SJCRH30 (cell line): Measurements from ENCODE around the gene ITGA8. TPM values are rescaled to one million over a fixed set of nuclear protein-coding genes. Genes with fewer than 3 reads are reported as not detected.

Experiments
- DNase-seq, 2 experiments: peaks; one replicate each; pipeline ENCODE4 v3.0.0-alpha.2; 2015 to 2020
- H3K27ac ChIP-seq: fragments of 250-450 bp; sonication (Bioruptor Pico); 2 replicates; pipeline ENCODE4 v1.5.1; 2020; ENCODE audit warnings: mild to moderate bottlenecking, moderate library complexity
- H3K27me3 ChIP-seq: fragments of 250-450 bp; sonication (Bioruptor Pico); 2 replicates; pipeline ENCODE4 v1.5.1; 2020; ENCODE audit warnings: mild to moderate bottlenecking, moderate library complexity
- H3K36me3 ChIP-seq: fragments of 250-450 bp; sonication (Bioruptor Pico); 2 replicates; pipeline ENCODE4 v1.5.1; 2020; ENCODE audit warnings: mild to moderate bottlenecking, moderate library complexity
- H3K4me1 ChIP-seq: fragments of 250-450 bp; sonication (Bioruptor Pico); 2 replicates; pipeline ENCODE4 v1.5.1; 2020; ENCODE audit warnings: mild to moderate bottlenecking, moderate library complexity
- H3K4me3 ChIP-seq: fragments of 250-450 bp; sonication (Bioruptor Pico); 2 replicates; pipeline ENCODE4 v1.5.1; 2020; ENCODE audit warnings: mild to moderate bottlenecking, moderate library complexity
- H3K9me3 ChIP-seq: fragments of 250-450 bp; sonication (Bioruptor Pico); replicated peaks from 2 replicates; pipeline ENCODE4 v1.5.1; 2020; ENCODE audit warnings: mild to moderate bottlenecking, moderate library complexity
- total RNA-seq: library from RNA; depleted of rRNA; stranded (reverse); fragments of >200 nt; shearing (Covaris generic); gene quantifications from 2 replicates; pipeline ENCODE4 v1.2.3, GENCODE V29; 2014

ITGA8 gene
- total RNA-seq, 1 experiment from 2014 or later: not detected

DNA sequence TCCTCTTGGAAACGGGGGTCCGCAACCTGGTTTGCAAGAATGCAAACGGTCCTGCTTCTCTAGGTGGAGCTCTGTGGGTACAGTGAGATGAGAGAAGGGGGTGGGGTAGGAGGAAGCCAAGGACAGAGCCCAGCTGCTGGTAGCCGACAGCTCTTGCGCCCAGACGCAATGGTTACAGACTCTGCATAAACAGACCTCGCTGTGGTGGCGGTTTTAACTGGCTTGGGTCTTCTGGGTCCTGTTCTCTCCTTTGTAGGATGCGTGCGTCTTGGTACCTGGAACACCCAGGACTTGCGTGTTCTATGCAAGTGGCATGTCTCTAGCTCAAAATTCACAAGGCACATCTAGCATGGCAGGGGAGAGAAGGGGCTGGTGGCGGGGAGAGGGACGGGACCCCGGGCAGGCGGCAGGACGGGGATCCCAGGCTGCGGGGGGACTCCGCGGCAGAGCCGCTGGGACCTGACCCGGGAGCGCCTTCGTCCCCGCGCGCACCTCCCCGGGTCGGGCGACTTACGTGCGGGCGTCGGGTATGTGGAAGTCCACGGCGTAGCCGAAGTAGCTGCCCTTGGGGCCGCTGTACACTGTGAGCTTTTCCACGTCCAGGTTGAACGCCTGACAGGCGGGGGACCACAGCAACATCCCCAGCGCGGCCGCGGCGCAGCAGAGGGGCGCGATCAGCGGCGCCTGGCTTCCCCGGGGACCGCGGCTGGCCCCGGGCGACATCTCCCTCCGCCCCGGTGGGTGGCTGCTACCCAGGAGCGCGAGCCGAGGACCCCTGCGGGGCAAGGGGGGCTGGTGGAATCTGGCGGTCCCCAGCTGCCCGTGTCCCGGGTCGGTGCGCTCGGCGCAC is 448 bp downstream of the ITGA8 start:
- DNase-seq: no peak
- no peaks in the 10 kb centered on the region for H3K9me3 ChIP-seq
- no peaks in the 10 kb centered on the region; the same call in 1 of the 2 replicates for H3K27me3 ChIP-seq
- no peak overlapping the region for H3K27ac ChIP-seq
- H3K4me1 ChIP-seq: no peaks in the 10 kb centered on the region
- H3K4me3 ChIP-seq: no peak overlapping the region
- H3K36me3 ChIP-seq: no peaks in the 10 kb centered on the region

DNA sequence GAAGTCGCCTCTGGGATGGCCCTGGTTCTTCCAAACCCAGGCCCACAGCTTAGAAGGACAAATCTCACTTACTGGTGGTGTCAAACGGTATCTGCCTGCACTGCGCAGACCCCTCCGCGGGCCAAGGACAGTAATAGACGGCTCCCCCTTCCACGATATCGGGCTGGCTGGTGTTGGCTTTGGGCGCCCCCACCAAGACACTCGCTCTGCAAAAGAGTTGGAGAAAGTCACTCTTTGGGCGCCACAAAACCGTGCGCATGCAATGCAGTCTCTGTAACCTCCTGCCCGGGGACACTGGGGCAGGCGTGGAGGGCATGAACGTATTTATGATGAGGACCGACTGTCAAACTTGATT is 1.1 kb downstream of the ITGA8 start:
- Histone ChIP-seq H3K9me3 (no peaks in the 10 kb centered on the region), H3K27me3 (no peaks in the 10 kb centered on the region; the same call in 1 of the 2 replicates), H3K36me3 (no peaks in the 10 kb centered on the region), H3K4me3 (no peak overlapping the region), H3K4me1 (no peaks in the 10 kb centered on the region), H3K27ac (no peak overlapping the region)
- DNase-seq: no peak

DNA sequence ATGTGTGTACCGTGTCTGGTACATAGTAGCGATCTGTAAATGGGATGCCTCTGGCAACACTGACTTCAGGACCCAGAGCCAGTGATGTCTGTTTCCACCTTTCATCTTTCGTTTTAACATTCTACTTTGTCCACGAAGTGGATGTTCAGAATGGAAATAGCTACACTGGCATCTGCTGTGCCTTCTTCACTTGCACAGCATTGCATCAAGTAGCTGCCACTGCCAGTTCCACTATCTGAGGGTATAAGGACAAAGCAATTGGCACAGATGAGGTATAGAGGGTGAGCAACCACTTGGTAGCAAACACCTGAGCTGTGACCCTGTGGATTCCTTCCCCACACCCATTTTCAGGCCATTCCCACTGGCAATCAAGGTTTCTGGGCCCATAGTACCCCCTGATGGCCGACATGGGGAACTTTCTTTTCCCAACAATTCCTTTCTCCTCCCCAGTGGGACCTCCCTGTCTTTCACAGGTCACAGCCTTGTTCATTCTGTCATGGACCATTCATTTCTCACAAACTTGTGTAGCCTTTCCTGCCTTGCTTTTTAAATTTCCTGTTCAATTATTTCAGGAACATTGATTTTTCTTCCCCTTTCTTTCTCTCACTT is 4.0 kb downstream of the ITGA8 start:
- no peaks in the 10 kb centered on the region for H3K4me1 ChIP-seq
- H3K27me3 ChIP-seq: no peaks in the 10 kb centered on the region; the same call in 1 of the 2 replicates
- H3K36me3 ChIP-seq: no peaks in the 10 kb centered on the region
- no peaks in the 10 kb centered on the region for H3K9me3 ChIP-seq
- H3K4me3 ChIP-seq: no peak overlapping the region
- no peak overlapping the region for H3K27ac ChIP-seq
- peak in 1 of 2 experiments; percentile 12 for DNase-seq

DNA sequence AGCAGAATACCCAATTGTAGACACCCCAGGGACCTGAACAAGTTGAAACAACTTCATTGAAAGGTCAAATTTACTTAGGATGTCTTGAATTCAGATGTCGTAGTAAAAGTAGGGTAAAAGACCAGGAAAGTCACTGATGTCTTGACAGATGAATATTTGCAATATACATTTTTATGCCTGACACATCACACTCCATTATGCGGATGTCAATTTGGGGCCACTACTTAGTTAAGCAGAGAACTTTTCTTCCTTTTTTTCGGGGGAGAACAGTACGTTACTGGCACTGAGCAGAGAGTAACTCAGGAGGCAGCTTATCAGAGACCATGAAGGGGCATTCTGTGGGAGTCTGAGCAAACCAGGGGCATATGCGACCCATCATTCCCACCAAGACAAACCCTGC is 4.9 kb downstream of the ITGA8 start:
- no peak for DNase-seq
- Histone ChIP-seq H3K4me1 (no peaks in the 10 kb centered on the region), H3K36me3 (no peaks in the 10 kb centered on the region), H3K27ac (no peak overlapping the region), H3K27me3 (no peaks in the 10 kb centered on the region; the same call in 1 of the 2 replicates), H3K4me3 (no peak overlapping the region), H3K9me3 (no peaks in the 10 kb centered on the region)

DNA sequence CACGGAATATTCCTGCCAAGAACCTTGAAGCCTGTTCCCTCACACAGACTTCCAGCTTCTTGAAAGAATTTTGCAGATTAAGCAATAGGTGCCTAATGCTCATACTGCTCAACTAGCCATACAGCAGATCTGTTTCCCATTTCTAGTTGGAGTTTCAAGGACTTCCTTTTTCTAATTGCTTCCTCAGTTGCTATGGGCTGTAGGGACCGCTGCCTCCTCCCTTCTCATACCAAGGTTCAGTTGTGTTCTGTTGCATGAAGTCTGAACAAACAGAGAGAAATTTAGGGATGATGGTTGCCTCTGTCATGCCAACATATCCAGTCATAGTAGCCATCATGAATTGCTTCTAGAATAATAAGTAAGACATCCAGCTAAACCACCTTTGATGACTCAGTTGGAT is 6.8 kb downstream of the ITGA8 start:
- no peak overlapping the region for H3K4me3 ChIP-seq
- no peaks in the 10 kb centered on the region for H3K4me1 ChIP-seq
- H3K9me3 ChIP-seq: no peaks in the 10 kb centered on the region
- DNase-seq: no peak
- no peaks in the 10 kb centered on the region; the same call in 1 of the 2 replicates for H3K27me3 ChIP-seq
- H3K36me3 ChIP-seq: no peaks in the 10 kb centered on the region
- no peak overlapping the region for H3K27ac ChIP-seq

DNA sequence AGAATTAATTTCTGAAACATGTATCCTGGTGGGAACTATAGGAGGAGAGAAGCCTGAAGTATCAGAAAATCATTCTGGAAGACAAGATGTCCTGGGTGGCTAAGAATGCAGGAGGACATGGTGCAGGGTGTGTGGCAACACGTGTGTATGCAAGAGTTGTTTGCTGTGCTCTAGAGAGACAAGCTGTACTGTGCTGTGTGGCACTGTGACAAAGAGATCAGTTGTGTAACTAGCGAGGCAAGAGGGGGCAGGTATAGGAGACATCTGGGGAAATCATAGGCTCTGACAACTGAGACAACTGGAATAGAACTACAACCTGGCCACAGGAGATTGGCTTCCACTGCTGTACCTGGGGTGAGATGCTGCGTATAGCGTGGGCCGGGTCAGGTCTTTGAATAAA is 9.3 kb downstream of the ITGA8 start:
- Histone ChIP-seq H3K4me1 (no peaks in the 10 kb centered on the region), H3K9me3 (no peaks in the 10 kb centered on the region), H3K4me3 (no peak overlapping the region), H3K27me3 (no peaks in the 10 kb centered on the region), H3K36me3 (no peaks in the 10 kb centered on the region), H3K27ac (no peak overlapping the region)
- no peak for DNase-seq

DNA sequence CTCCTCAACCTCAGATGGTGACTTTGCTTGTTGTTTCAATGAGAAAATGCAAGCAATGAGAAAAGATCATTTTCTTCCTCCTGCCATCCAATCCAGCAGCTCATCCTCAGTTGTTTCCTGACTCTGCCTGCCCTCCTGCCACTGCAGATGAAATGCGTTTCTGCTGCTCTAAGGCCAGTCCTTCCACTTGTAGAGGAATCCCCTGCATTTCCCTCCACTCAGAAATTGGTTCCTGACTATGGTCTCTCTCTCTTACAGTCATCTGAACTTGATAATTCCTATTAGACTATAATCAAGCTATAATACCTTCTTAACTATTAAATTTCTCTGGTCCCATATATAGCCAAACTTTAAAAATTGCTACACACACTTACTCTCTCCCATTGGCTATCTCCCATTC is 14.4 kb downstream of the ITGA8 start:
- H3K9me3 ChIP-seq: no peaks in the 10 kb centered on the region
- no peaks in the 10 kb centered on the region for H3K36me3 ChIP-seq
- no peaks in the 10 kb centered on the region for H3K4me1 ChIP-seq
- H3K27ac ChIP-seq: no peak overlapping the region
- no peak for DNase-seq
- no peaks in the 10 kb centered on the region for H3K27me3 ChIP-seq
- H3K4me3 ChIP-seq: no peak overlapping the region

DNA sequence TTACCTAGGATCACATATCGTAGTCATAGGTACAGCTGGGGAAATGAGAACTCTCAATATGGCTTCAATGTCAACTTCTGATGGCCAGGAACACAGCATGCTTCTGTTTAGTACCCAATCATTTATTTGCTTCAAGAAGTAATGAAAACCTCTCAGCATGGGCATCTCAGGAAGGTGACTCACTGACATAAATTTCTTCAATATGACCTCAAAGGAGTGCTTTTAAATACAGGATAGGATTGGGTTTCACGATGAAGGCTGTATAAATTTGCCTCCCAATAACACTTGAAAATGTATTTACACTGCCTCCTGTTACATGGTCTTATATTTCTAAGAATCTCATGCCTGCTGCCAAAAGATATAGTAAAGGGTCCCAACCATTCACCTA is 15.1 kb downstream of the ITGA8 start:
- H3K9me3 ChIP-seq: no peaks in the 10 kb centered on the region
- no peak overlapping the region for H3K27ac ChIP-seq
- no peak for DNase-seq
- no peaks in the 10 kb centered on the region for H3K27me3 ChIP-seq
- no peaks in the 10 kb centered on the region for H3K4me1 ChIP-seq
- no peak overlapping the region for H3K4me3 ChIP-seq
- no peaks in the 10 kb centered on the region for H3K36me3 ChIP-seq

DNA sequence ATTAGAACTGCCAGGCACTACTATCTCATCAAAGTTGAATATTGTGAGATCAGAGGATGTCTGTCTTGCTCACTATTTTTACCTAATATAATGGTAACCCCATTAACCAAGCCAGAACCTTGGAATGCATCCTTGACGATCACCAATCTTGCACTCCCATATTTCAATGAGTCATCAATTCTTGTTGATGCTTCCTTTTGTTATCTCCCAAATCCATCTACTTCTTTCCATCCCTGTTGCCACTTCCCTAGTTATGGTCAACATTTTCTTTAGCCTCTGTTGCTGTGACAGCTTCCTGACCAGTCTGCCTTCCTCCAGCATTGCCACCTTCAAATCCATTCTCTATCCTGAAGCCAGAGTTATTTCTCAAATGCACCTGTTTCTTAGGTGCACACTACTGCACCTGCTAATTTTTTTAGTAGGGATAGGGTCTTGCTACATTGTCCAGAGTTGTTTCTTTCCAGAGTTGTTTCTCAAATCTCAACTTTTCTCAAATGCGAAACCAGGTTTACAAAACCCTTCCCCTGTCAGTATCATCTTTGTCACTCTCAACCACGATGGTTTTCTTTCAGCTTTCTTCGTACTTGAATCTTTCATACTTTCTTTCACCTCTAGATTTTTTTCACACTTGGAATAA is 15.7 kb downstream of the ITGA8 start:
- no peaks in the 10 kb centered on the region for H3K9me3 ChIP-seq
- DNase-seq: no peak
- no peaks in the 10 kb centered on the region for H3K36me3 ChIP-seq
- H3K27ac ChIP-seq: no peak overlapping the region
- H3K27me3 ChIP-seq: no peaks in the 10 kb centered on the region
- no peaks in the 10 kb centered on the region for H3K4me1 ChIP-seq
- H3K4me3 ChIP-seq: no peak overlapping the region

DNA sequence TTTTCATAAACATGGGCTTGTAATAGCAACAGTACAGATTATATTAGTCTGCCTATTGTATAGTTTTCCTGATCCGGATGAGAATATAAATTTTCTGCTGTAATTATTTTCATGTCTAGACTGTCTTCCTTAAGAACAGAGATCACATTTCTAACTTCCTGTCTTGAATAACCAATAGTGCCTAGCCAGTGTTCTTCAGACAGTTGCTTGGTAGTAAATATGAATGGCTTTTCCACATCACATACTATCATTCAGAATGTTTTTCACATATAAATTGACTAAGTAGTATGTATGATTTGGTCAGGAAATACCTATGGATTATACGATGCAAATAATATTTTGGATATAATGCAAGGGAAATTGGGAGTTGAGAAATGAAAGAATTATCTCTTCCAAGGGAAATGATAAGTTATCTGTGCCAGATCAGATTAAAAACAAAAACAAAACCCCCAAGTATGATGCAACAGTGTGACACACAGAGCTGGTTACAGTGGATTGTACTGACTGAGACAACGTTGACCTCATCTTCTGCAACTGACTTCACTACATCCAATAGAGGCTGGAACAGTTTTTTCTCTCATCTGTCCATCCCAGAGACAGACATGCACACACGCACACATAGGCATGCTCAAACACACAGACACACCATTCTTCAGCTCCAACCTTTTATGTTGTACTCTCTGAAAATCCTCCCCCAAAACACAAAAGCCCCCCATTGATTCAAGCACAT is 16.4 kb downstream of the ITGA8 start:
- H3K9me3 ChIP-seq: no peaks in the 10 kb centered on the region
- no peak overlapping the region for H3K27ac ChIP-seq
- no peaks in the 10 kb centered on the region for H3K36me3 ChIP-seq
- no peaks in the 10 kb centered on the region for H3K4me1 ChIP-seq
- no peak overlapping the region for H3K4me3 ChIP-seq
- no peaks in the 10 kb centered on the region for H3K27me3 ChIP-seq
- no peak for DNase-seq

DNA sequence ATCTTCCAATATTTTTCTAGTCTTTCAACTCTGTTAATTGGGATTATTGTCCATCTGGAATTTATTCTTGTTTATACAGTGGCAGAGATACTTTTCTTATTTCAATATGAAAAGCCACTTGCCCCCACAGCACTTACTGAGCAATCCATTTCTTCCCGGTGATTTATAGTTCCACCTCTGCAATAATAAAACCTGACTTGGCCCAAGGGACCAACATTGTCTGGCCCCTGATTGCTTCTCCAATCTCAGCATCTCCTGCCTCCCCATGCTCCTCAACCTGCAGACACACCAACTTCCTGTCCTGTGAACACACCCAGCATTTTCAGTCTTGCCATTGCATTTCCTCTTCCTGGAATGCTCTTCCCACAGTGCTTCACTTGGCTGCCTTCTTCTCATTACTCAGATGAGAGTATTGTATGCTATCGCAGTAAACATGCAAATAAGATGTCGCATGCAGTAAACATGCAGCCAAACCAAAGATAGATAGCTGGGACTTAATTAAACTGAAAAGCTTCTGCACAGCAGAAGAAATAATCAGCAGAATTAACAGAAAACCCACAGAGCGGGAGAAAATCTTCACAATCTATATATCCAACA is 19.5 kb downstream of the ITGA8 start:
- Histone ChIP-seq H3K27me3 (no peaks in the 10 kb centered on the region), H3K27ac (no peak overlapping the region), H3K9me3 (no peaks in the 10 kb centered on the region), H3K4me1 (no peaks in the 10 kb centered on the region), H3K4me3 (no peak overlapping the region), H3K36me3 (no peaks in the 10 kb centered on the region)
- DNase-seq: no peak

DNA sequence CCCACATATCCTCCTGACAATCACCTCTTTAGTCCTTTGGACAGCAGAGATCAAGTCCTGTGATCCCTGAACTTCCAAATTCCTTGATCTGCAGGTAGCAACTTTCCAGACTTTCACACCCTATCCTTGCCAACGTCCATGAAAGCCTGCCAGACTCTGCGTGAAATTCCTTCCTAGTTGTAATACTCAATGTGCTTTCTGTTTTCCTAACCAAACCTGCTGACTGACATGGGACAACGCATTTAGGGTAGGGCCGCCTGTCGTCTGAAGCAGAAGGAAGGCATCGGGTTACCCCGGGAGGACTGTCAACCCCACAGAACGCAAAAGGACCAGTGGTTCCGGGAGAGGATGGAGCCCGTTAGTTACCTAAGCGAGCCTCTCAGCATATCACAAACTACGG is 23.9 kb downstream of the ITGA8 start:
- no peaks in the 10 kb centered on the region for H3K9me3 ChIP-seq
- no peak overlapping the region for H3K27ac ChIP-seq
- no peaks in the 10 kb centered on the region for H3K36me3 ChIP-seq
- no peaks in the 10 kb centered on the region for H3K4me1 ChIP-seq
- H3K27me3 ChIP-seq: no peaks in the 10 kb centered on the region
- DNase-seq: no peak
- H3K4me3 ChIP-seq: no peak overlapping the region

DNA sequence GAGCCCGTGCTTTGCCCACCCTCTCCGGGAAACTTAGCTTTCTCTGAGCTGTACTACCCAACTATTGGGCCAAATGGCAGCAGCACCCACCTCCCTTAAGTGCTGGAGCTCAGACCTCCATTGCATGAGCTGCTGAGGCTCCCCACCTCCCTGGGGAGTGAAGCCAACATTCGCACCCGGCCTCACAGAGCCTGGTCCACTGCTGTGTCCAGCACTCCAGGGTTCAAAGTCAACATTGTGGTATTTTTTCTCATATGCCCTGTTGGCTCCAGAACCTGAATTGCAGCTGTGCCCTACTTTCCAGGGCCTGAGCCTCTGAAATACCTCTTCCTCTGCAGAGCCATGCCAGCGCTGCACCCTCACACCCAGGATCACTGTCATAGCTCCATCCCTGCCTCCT is 29.7 kb downstream of the ITGA8 start:
- Histone ChIP-seq H3K27me3 (no peaks in the 10 kb centered on the region), H3K36me3 (no peaks in the 10 kb centered on the region), H3K27ac (no peak overlapping the region), H3K4me3 (no peak overlapping the region), H3K4me1 (no peaks in the 10 kb centered on the region), H3K9me3 (no peaks in the 10 kb centered on the region)
- no peak for DNase-seq

DNA sequence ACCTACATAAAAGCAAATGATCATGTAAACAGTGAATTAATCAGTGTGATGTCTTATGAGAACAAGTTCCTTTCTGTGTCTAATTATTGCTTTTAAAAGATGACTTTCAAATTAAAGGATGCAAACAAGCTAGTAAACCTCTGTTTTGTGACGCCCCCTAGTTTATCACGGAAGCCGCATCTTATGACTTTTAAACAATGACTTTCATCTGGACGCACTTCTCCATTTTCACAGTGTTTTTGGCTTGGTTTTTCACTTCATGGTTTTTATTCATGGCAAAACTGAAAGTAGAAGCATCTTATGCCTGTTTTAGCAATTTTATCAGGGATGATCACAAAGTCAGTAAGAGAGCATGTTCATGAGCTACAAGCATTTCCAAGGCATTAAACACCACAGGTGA is 35.0 kb downstream of the ITGA8 start:
- H3K27me3 ChIP-seq: no peaks in the 10 kb centered on the region
- H3K9me3 ChIP-seq: no peaks in the 10 kb centered on the region
- H3K27ac ChIP-seq: no peak overlapping the region
- H3K4me3 ChIP-seq: no peak overlapping the region
- H3K36me3 ChIP-seq: no peaks in the 10 kb centered on the region
- no peaks in the 10 kb centered on the region for H3K4me1 ChIP-seq
- DNase-seq: no peak

DNA sequence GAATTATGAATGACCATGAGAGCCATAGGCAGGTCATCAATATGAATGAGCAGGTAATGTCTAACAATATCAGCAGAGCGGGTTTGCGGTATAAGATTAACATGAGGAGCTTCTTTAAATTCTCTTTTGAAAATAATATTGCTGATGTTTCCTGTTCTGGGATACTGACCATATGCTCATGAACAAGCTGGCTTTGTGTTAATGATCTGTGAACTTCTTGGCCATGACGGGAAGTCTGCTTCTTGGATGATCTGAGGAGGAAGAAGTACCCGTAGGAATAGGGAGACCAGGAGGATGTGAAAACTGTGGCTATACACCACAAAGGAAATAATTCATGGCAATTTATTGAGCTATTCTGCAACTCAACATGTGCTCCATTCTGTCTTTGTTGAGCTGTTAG is 38.6 kb downstream of the ITGA8 start:
- Histone ChIP-seq H3K27me3 (no peaks in the 10 kb centered on the region), H3K27ac (no peak overlapping the region)
- no peak for DNase-seq

More for the DNA sequence above, 38.6 kb downstream of the ITGA8 start:
- no peaks in the 10 kb centered on the region for H3K36me3 ChIP-seq
- no peaks in the 10 kb centered on the region for H3K4me1 ChIP-seq
- H3K4me3 ChIP-seq: no peak overlapping the region
- H3K9me3 ChIP-seq: no peaks in the 10 kb centered on the region
